HCT116 (cell line): ENCODE results near the gene HES1. TPM values are rescaled to one million over a fixed set of nuclear protein-coding genes. Genes with fewer than 3 reads are reported as not detected.

ENCODE experiments used
- ATAC-seq: fragments of 200-7000 bp; cut with Tn5 transposase; 2 replicates; pipeline ENCODE4 v1.9.1; 2020; ENCODE audit warnings: mild to moderate bottlenecking, moderate library complexity
- BruUV-seq: library from RNA; stranded (reverse); fragments of 400-500 nt; replicated peaks from 2 replicates; lab custom pipeline; 2021; lab: Mats Ljungman, UMichigan
- CTCF ChIA-PET: fragments of 300-600 bp; sonication (Branson Sonifier 250); formaldehyde crosslinking; loops from one replicate; lab custom pipeline; 2021; ENCODE audit warnings: antibody characterized with exemption; lab: Charles Lee
- POLR2A ChIA-PET: fragments of 300-600, 350-600 bp; sonication (Branson Sonifier 250); formaldehyde crosslinking; loops from one replicate; lab custom pipeline; 2021; ENCODE audit warnings: antibody characterized with exemption; lab: Charles Lee
- RAD21 ChIA-PET, 2 experiments: fragments of 300-600 bp; sonication (Branson Sonifier 250); formaldehyde crosslinking; loops; one replicate each; lab custom pipeline; 2023; ENCODE audit warnings: low total read pairs in 2 of 2; ENCODE audit not compliant: uncharacterized antibody in 2 of 2, unreplicated experiment in 2 of 2, low non-redundant PET in 1 of 2; lab: Charles Lee
- DNase-seq: peaks from one replicate; pipeline ENCODE4 v3.0.0-alpha.2; 2010; ENCODE audit warnings: low read depth, low spot score
- H2AFZ ChIP-seq: fragments of 200-600 bp; shearing (Covaris generic), sonication (generic); 2 replicates; pipeline ENCODE4 v1.6.1; 2017; ENCODE audit warnings: low read depth, mixed run types, mixed read lengths, antibody characterized with exemption, low read length; ENCODE audit not compliant: poor library complexity, severe bottlenecking
- H3K27ac ChIP-seq: 2 replicates; pipeline ENCODE4 v1.5.1; 2012; ENCODE audit warnings: low read depth, low read length
- H3K27me3 ChIP-seq: fragments of 200-600 bp; sonication (generic); 2 replicates; pipeline ENCODE4 v1.6.1; 2016; ENCODE audit warnings: mixed run types, low read length, mixed read lengths; ENCODE audit not compliant: insufficient read depth
- H3K36me3 ChIP-seq, 2 experiments: fragments of 200-500 bp in 1 of 2; fragments of 200-600 bp in 1 of 2; sonication (Bioruptor generic) in 1 of 2; sonication (generic) in 1 of 2; 2 replicates each; pipeline versions ENCODE4 v1.5.1 to v1.6.1; 2014 to 2016; ENCODE audit warnings: low read length in 2 of 2, inconsistent platforms in 1 of 2, mixed read lengths in 1 of 2, mixed run types in 1 of 2; ENCODE audit not compliant: insufficient read depth in 2 of 2, control insufficient read depth in 1 of 2
- H3K4me1 ChIP-seq, 2 experiments: fragments of 200-600 bp in 1 of 2; sonication (generic) in 1 of 2; 2 replicates each; pipeline versions ENCODE4 v1.5.1 to v1.6.1; 2012 to 2017; ENCODE audit warnings: low read length in 2 of 2, inconsistent platforms in 1 of 2, mild to moderate bottlenecking in 1 of 2, mixed read lengths in 1 of 2, mixed run types in 1 of 2, moderate library complexity in 1 of 2; ENCODE audit not compliant: insufficient read depth in 2 of 2, control insufficient read depth in 1 of 2
- H3K4me2 ChIP-seq: fragments of 200-600 bp; sonication (generic); 2 replicates; pipeline ENCODE4 v1.6.1; 2017; ENCODE audit warnings: mixed run types, low read length, mixed read lengths
- H3K4me3 ChIP-seq, 2 experiments: fragments of 200-600 bp in 1 of 2; sonication (generic) in 1 of 2; replicated peaks in 1 of 2; 2 replicates each; pipeline ENCODE4 v1.5.1; 2011 to 2016; ENCODE audit warnings: low read length in 2 of 2, control low read depth in 1 of 2, low read depth in 1 of 2, mild to moderate bottlenecking in 1 of 2, mixed read lengths in 1 of 2, mixed run types in 1 of 2
- H3K79me2 ChIP-seq: fragments of 200-600 bp; sonication (generic); 2 replicates; pipeline ENCODE4 v1.6.1; 2017; ENCODE audit warnings: mild to moderate bottlenecking, mixed run types, low read length, moderate library complexity, mixed read lengths; ENCODE audit not compliant: insufficient read depth
- H3K9ac ChIP-seq: fragments of 200-600 bp; sonication (generic); 2 replicates; pipeline ENCODE4 v1.6.1; 2016; ENCODE audit warnings: low read length, mixed read lengths
- H3K9me2 ChIP-seq: fragments of 200-600 bp; sonication (generic), shearing (Covaris generic); 2 replicates; pipeline ENCODE4 v1.6.1; 2017; ENCODE audit warnings: mixed run types, mild to moderate bottlenecking, moderate library complexity; ENCODE audit not compliant: insufficient read depth
- H3K9me3 ChIP-seq, 2 experiments: fragments of 200-500 bp in 1 of 2; fragments of 200-600 bp in 1 of 2; sonication (Bioruptor generic) in 1 of 2; sonication (generic) in 1 of 2; 2 replicates each; pipeline ENCODE4 v1.6.1; 2014 to 2017; ENCODE audit warnings: low read length in 2 of 2, mixed read lengths in 2 of 2, inconsistent platforms in 1 of 2, low read depth in 1 of 2, mild to moderate bottlenecking in 1 of 2, mixed run types in 1 of 2, moderate library complexity in 1 of 2; ENCODE audit not compliant: control insufficient read depth in 1 of 2, insufficient read depth in 1 of 2
- H4K20me1 ChIP-seq: fragments of 200-600 bp; sonication (generic), shearing (Covaris generic); 2 replicates; pipeline ENCODE4 v1.6.1; 2017; ENCODE audit warnings: mixed run types, mild to moderate bottlenecking, moderate library complexity; ENCODE audit not compliant: insufficient read depth
- CBX3 ChIP-seq: IDR thresholded peaks from 2 replicates; pipeline ENCODE4 v1.6.1; 2012; ENCODE audit warnings: low read depth
- CEBPB ChIP-seq: IDR thresholded peaks from 2 replicates; pipeline ENCODE4 v1.6.1; 2012; ENCODE audit warnings: low read depth
- CTCF ChIP-seq, 3 experiments: fragments of 200-600 bp in 1 of 3; sonication (generic) in 1 of 3; IDR thresholded peaks in 2 of 3; conservative IDR thresholded peaks in 1 of 3; 2 replicates each; pipeline ENCODE4 v1.5.1; 2012 to 2017; ENCODE audit warnings: low read depth in 2 of 3, low read length in 2 of 3, antibody characterized with exemption in 1 of 3, borderline replicate concordance in 1 of 3, control low read depth in 1 of 3, mild to moderate bottlenecking in 1 of 3, mixed read lengths in 1 of 3, mixed run types in 1 of 3, moderate library complexity in 1 of 3; ENCODE audit not compliant: insufficient read depth in 1 of 3
- EGR1 ChIP-seq: IDR thresholded peaks from 2 replicates; pipeline ENCODE4 v1.6.1; 2012; ENCODE audit warnings: low read depth
- JUND ChIP-seq: IDR thresholded peaks from 2 replicates; pipeline ENCODE4 v1.6.1; 2012
- POLR2A ChIP-seq: IDR thresholded peaks from 2 replicates; pipeline ENCODE4 v1.7.0; 2011; ENCODE audit warnings: borderline replicate concordance; ENCODE audit not compliant: insufficient read depth, insufficient read length; ENCODE audit errors: extremely low read depth
- YY1 ChIP-seq: IDR thresholded peaks from 2 replicates; pipeline ENCODE4 v1.6.1; 2011; ENCODE audit warnings: low read length, low read depth, moderate library complexity, mild to moderate bottlenecking; ENCODE audit not compliant: insufficient replicate concordance; ENCODE audit errors: extremely low read depth
- ZFX ChIP-seq: fragments of 450-650 bp; IDR thresholded peaks from 2 replicates; pipeline ENCODE4 v1.6.1; 2017
- intact Hi-C: fragments of 100-400 bp; cut with micrococcal nuclease; formaldehyde crosslinking; loops from 2 replicates; pipeline ENCODE4 v1.10.0; 2022
- total RNA-seq: library from RNA; stranded (reverse); gene quantifications from one replicate; pipeline ENCODE4 v1.2.1, GENCODE V29; 2021; ENCODE audit not compliant: unreplicated experiment
- TF ChIP-seq, protein P1 (sequence below): IDR thresholded peaks from 2 replicates; pipeline ENCODE4 v1.6.1; 2012; ENCODE audit warnings: low read depth
- TF ChIP-seq, protein P2 (sequence below): IDR thresholded peaks from 2 replicates; pipeline ENCODE4 v1.6.1; 2012

Gene HES1
- total RNA-seq, 1 experiment from 2014 or later = 32.9 TPM

DNA sequence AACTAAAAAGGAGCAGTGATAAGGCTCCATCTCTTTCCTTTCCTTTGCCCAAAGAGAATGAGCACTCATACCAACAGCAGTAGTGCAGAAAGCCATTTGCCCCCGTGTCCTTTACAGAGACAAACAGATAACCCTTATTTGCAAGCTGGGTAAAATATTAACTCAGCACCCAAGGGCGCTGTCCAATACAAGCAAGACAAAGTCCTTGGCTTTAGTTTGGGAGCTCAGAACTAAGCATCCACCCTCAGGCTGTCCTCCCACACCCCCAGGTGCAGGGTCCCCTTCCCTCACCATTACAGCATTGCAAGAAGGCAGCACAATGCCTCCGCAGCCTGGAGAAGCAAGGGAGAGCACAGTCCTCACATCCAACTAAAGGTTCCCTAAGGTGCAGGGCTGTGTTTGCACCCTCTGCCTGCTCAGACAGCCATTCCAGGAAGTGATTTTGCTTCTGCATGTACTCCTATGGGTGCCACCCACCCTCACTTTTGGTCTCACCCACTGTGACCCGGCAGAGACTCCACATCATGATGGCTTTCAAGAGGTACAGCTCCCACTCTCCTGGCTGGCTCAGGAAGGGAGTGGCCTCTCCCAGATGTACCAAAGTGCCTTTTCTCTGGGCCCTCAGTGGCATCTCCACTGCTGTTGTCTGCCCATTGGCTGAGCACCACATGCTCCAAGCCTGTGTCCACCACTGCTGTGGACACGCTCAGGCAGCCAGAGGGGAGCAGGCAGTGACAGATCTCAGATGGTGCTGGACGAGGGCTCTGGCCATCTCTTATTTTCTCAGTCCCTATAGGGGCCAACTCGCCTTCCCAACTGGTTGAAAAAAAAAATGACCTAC, 34.1 kb upstream of the HES1 start (continued):
- TF ChIP-seq, protein P1, sequence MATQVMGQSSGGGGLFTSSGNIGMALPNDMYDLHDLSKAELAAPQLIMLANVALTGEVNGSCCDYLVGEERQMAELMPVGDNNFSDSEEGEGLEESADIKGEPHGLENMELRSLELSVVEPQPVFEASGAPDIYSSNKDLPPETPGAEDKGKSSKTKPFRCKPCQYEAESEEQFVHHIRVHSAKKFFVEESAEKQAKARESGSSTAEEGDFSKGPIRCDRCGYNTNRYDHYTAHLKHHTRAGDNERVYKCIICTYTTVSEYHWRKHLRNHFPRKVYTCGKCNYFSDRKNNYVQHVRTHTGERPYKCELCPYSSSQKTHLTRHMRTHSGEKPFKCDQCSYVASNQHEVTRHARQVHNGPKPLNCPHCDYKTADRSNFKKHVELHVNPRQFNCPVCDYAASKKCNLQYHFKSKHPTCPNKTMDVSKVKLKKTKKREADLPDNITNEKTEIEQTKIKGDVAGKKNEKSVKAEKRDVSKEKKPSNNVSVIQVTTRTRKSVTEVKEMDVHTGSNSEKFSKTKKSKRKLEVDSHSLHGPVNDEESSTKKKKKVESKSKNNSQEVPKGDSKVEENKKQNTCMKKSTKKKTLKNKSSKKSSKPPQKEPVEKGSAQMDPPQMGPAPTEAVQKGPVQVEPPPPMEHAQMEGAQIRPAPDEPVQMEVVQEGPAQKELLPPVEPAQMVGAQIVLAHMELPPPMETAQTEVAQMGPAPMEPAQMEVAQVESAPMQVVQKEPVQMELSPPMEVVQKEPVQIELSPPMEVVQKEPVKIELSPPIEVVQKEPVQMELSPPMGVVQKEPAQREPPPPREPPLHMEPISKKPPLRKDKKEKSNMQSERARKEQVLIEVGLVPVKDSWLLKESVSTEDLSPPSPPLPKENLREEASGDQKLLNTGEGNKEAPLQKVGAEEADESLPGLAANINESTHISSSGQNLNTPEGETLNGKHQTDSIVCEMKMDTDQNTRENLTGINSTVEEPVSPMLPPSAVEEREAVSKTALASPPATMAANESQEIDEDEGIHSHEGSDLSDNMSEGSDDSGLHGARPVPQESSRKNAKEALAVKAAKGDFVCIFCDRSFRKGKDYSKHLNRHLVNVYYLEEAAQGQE = no peak
- no peak for TF ChIP-seq JUND
- TF ChIP-seq, protein P2, sequence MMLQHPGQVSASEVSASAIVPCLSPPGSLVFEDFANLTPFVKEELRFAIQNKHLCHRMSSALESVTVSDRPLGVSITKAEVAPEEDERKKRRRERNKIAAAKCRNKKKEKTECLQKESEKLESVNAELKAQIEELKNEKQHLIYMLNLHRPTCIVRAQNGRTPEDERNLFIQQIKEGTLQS = no peak
- TF ChIP-seq CBX3 = no peak
- TF ChIP-seq CEBPB = no peak
- TF ChIP-seq YY1 = no peak

GRCh38 chr3:194102436-194102835, 33.5 kb upstream of the HES1 start:
- intact Hi-C loops = no loop called here
- H3K4me1 ChIP-seq = peaks cover 0 to 8% of the 10 kb centered on the region in 2 experiments; a peak in 2 of 4 replicates
- RAD21 ChIA-PET = no interaction called here

More at GRCh38 chr3:194102436-194102835, 33.5 kb upstream of the HES1 start:
- DNase-seq (no peak), ATAC-seq (no peak)
- no TSS peak for BruUV-seq
- Histone ChIP-seq H3K27me3 (no peaks in the 10 kb centered on the region; the same call in 1 of the 2 replicates), H3K36me3 (no peaks in the 10 kb centered on the region), H3K9me2 (no peaks in the 10 kb centered on the region), H3K4me2 (no peak overlapping the region), H2AFZ (no peak overlapping the region), H4K20me1 (no peaks in the 10 kb centered on the region), H3K79me2 (no peaks in the 10 kb centered on the region), H3K9me3 (no peaks in the 10 kb centered on the region), H3K4me3 (no peak overlapping the region), H3K27ac (no peak overlapping the region), H3K9ac (no peak overlapping the region)
- no peak for TF ChIP-seq ZFX
- TF ChIP-seq EGR1 = no peak
- no peak for TF ChIP-seq POLR2A
- TF ChIP-seq CEBPB = no peak
- TF ChIP-seq JUND = no peak
- TF ChIP-seq CTCF (IDR thresholded peaks at IDR 0.05 in 2 of 3, conservative IDR thresholded peaks at IDR 0.05 in 1 of 3; ENCODE audit: borderline replicate concordance in 1 of 3, insufficient read depth in 1 of 3, low read depth in 2 of 3, low read length in 2 of 3) = no peak
- ChIA-PET POLR2A (no interaction called here), CTCF (no interaction called here)
